ENCODE measurements around the gene SPEF1.

The SPEF1 gene

GRCh38 chr20:3771552-3772058 is 9.6 kb downstream of the SPEF1 start:
- DNase-seq (ENCODE audit: insufficient read length, low spot score) (no peak), FAIRE-seq (no peak)
- no peak for TF ChIP-seq TAF1 (IDR thresholded peaks at IDR 0.05; ENCODE audit: low read depth, low read length)
- TF ChIP-seq POLR2A (IDR thresholded peaks at IDR 0.05; ENCODE audit: low read depth, low read length), result no peak
- TF ChIP-seq SPI1 (IDR thresholded peaks at IDR 0.05; ENCODE audit: low read depth, low read length), result no peak
- TF ChIP-seq PAX5 (IDR thresholded peaks at IDR 0.05; ENCODE audit: insufficient read depth, low read length, severe bottlenecking), result no peak
- TF ChIP-seq POLR2AphosphoS5 (IDR thresholded peaks at IDR 0.05; ENCODE audit: low read depth, low read length), result no peak
- TF ChIP-seq POU2F2 (IDR thresholded peaks at IDR 0.05; ENCODE audit: low read depth, low read length), result no peak

- TF ChIP-seq POLR2A (IDR thresholded peaks at IDR 0.05; ENCODE audit: low read depth, low read length) (no peak), PAX5 (IDR thresholded peaks at IDR 0.05; ENCODE audit: insufficient read depth, low read length, severe bottlenecking) (no peak), POU2F2 (IDR thresholded peaks at IDR 0.05; ENCODE audit: low read depth, low read length) (no peak), TAF1 (IDR thresholded peaks at IDR 0.05; ENCODE audit: low read depth, low read length) (no peak), SPI1 (IDR thresholded peaks at IDR 0.05; ENCODE audit: low read depth, low read length) (no peak)
- DNase-seq (ENCODE audit: insufficient read length, low spot score), result peak; percentile 83
- peak; percentile 88 for FAIRE-seq
Measured at GRCh38 chr20:3768342-3769130, 12.7 kb downstream of the SPEF1 start.

GRCh38 chr20:3767427-3768341 is 13.6 kb downstream of the SPEF1 start, which contains the start of gene ADISSP:
Gene ADISSP (minus strand): TSS chr20:3767753. CDS start chr20:3760100, 7,653 bp downstream.
- DNase-seq (ENCODE audit: insufficient read length, low spot score) (peak; percentile 99), FAIRE-seq (peak; percentile 100)
- no peak for TF ChIP-seq PAX5 (IDR thresholded peaks at IDR 0.05; ENCODE audit: insufficient read depth, low read length, severe bottlenecking)
- 0 out of 2 replicates have a peak, but pooled peaks have one; percentile 47 for TF ChIP-seq POLR2AphosphoS5 (IDR thresholded peaks at IDR 0.05; ENCODE audit: low read depth, low read length)
- peak; percentile 64; the same call in 1 of the 2 replicates for TF ChIP-seq POLR2A (IDR thresholded peaks at IDR 0.05; ENCODE audit: low read depth, low read length)
- 0 out of 2 replicates have a peak, but pooled peaks have one; percentile 30 for TF ChIP-seq TAF1 (IDR thresholded peaks at IDR 0.05; ENCODE audit: low read depth, low read length)
- no peak for TF ChIP-seq POU2F2 (IDR thresholded peaks at IDR 0.05; ENCODE audit: low read depth, low read length)

- TF ChIP-seq POU2F2 (IDR thresholded peaks at IDR 0.05; ENCODE audit: low read depth, low read length) (no peak), SPI1 (IDR thresholded peaks at IDR 0.05; ENCODE audit: low read depth, low read length) (no peak), PAX5 (IDR thresholded peaks at IDR 0.05; ENCODE audit: insufficient read depth, low read length, severe bottlenecking) (no peak), POLR2AphosphoS5 (IDR thresholded peaks at IDR 0.05; ENCODE audit: low read depth, low read length) (no peak), POLR2A (IDR thresholded peaks at IDR 0.05; ENCODE audit: low read depth, low read length) (no peak), TAF1 (IDR thresholded peaks at IDR 0.05; ENCODE audit: low read depth, low read length) (no peak)
- FAIRE-seq (no peak), DNase-seq (ENCODE audit: insufficient read length, low spot score) (no peak)
Measured at GRCh38 chr20:3767110-3767426, 14.2 kb downstream of the SPEF1 start.

- DNase-seq (ENCODE audit: insufficient read length, low spot score) (no peak), FAIRE-seq (no peak)
- TF ChIP-seq POLR2A (IDR thresholded peaks at IDR 0.05; ENCODE audit: low read depth, low read length) (no peak), POLR2AphosphoS5 (IDR thresholded peaks at IDR 0.05; ENCODE audit: low read depth, low read length) (no peak)
Measured at GRCh38 chr20:3766422-3767109, 14.7 kb downstream of the SPEF1 start.

- TF ChIP-seq POLR2A (IDR thresholded peaks at IDR 0.05; ENCODE audit: low read depth, low read length) (no peak), POLR2AphosphoS5 (IDR thresholded peaks at IDR 0.05; ENCODE audit: low read depth, low read length) (no peak), TAF1 (IDR thresholded peaks at IDR 0.05; ENCODE audit: low read depth, low read length) (no peak), SPI1 (IDR thresholded peaks at IDR 0.05; ENCODE audit: low read depth, low read length) (no peak), PAX5 (IDR thresholded peaks at IDR 0.05; ENCODE audit: insufficient read depth, low read length, severe bottlenecking) (no peak), POU2F2 (IDR thresholded peaks at IDR 0.05; ENCODE audit: low read depth, low read length) (no peak)
- DNase-seq (ENCODE audit: insufficient read length, low spot score) (no peak), FAIRE-seq (no peak)
Measured at GRCh38 chr20:3765171-3765882, 15.9 kb downstream of the SPEF1 start.

GRCh38 chr20:3764659-3765058 is 16.6 kb downstream of the SPEF1 start:
- DNase-seq (ENCODE audit: insufficient read length, low spot score), result no peak
- no peak for TF ChIP-seq POLR2A (IDR thresholded peaks at IDR 0.05; ENCODE audit: low read depth, low read length)
- no peak for TF ChIP-seq TAF1 (IDR thresholded peaks at IDR 0.05; ENCODE audit: low read depth, low read length)
- no peak for TF ChIP-seq PAX5 (IDR thresholded peaks at IDR 0.05; ENCODE audit: insufficient read depth, low read length, severe bottlenecking)
- TF ChIP-seq SPI1 (IDR thresholded peaks at IDR 0.05; ENCODE audit: low read depth, low read length), result no peak
- TF ChIP-seq POLR2AphosphoS5 (IDR thresholded peaks at IDR 0.05; ENCODE audit: low read depth, low read length), result no peak
- TF ChIP-seq POU2F2 (IDR thresholded peaks at IDR 0.05; ENCODE audit: low read depth, low read length), result no peak
- no peak for FAIRE-seq
